ENCODE measurements around the gene C17orf100. TPM values are rescaled to one million over a fixed set of nuclear protein-coding genes. Genes with fewer than 3 reads are reported as not detected.

The C17orf100 gene
- polyA plus RNA-seq, 1 donor (not counting 4 experiments of a cell fraction or from before 2014, with no cell fraction given) = 0.49 TPM

GRCh38 chr17:6683730-6684459, 32.3 kb downstream of the C17orf100 start:
- TF ChIP-seq, protein P1, sequence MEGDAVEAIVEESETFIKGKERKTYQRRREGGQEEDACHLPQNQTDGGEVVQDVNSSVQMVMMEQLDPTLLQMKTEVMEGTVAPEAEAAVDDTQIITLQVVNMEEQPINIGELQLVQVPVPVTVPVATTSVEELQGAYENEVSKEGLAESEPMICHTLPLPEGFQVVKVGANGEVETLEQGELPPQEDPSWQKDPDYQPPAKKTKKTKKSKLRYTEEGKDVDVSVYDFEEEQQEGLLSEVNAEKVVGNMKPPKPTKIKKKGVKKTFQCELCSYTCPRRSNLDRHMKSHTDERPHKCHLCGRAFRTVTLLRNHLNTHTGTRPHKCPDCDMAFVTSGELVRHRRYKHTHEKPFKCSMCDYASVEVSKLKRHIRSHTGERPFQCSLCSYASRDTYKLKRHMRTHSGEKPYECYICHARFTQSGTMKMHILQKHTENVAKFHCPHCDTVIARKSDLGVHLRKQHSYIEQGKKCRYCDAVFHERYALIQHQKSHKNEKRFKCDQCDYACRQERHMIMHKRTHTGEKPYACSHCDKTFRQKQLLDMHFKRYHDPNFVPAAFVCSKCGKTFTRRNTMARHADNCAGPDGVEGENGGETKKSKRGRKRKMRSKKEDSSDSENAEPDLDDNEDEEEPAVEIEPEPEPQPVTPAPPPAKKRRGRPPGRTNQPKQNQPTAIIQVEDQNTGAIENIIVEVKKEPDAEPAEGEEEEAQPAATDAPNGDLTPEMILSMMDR (optimal IDR thresholded peaks at IDR 0.05 in 1 of 3, IDR thresholded peaks at IDR 0.05 in 1 of 3, conservative IDR thresholded peaks at IDR 0.05 in 1 of 3; ENCODE audit: extremely low read depth in 1 of 3, insufficient read depth in 2 of 3, low read length in 3 of 3) = no peak
- no peak for TF ChIP-seq EZH2 (IDR thresholded peaks at IDR 0.05; ENCODE audit: low read length)
- H4K20me1 ChIP-seq (ENCODE audit: control insufficient read depth, extremely low read depth, insufficient read depth, low read length) = no peaks in the 10 kb centered on the region

DNA sequence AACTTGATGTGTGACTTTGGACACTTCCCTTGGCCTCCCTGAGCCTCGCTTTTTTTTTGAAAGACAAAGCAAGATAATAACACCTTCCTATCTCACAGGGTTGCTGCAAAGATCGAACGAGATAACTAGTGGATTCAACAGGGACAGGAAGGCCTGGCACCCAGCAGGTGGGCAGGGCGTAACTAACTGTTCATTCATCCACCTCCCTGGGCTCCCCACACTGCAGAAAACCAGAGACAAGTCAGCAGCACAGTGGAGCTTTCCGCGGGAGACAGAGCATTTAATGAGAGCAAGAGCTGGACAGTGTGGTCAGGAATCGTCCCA, 32.9 kb downstream of the C17orf100 start:
- Histone ChIP-seq H3K27ac (ENCODE audit: control insufficient read depth, insufficient read depth, low read length) (no peak overlapping the region), H3K36me3 (ENCODE audit: control insufficient read depth in 2 of 2, extremely low read depth in 1 of 2, insufficient read depth in 2 of 2, low read length in 2 of 2) (no peaks in the 10 kb centered on the region), H3K9me1 (ENCODE audit: control insufficient read depth, extremely low read depth, insufficient read depth, low read length) (no peaks in the 10 kb centered on the region), H3K4me1 (ENCODE audit: control insufficient read depth, extremely low read depth, insufficient read depth, low read length) (peaks cover 11% of the 10 kb centered on the region), H4K20me1 (ENCODE audit: control insufficient read depth, extremely low read depth, insufficient read depth, low read length) (no peaks in the 10 kb centered on the region), H2AFZ (ENCODE audit: control insufficient read depth, low read length) (no peak overlapping the region), H3K27me3 (ENCODE audit: control insufficient read depth, extremely low read depth, insufficient read depth, low read length) (no peaks in the 10 kb centered on the region), H3K9ac (ENCODE audit: control insufficient read depth, extremely low read depth, insufficient read depth, low read length) (no peak overlapping the region), H3K4me3 (ENCODE audit: control insufficient read depth in 2 of 3, extremely low read depth in 1 of 3, insufficient read depth in 2 of 3, low read depth in 1 of 3, low read length in 3 of 3) (no peak overlapping the region), H3K9me3 (ENCODE audit: control insufficient read depth, low read depth, low read length) (no peaks in the 10 kb centered on the region), H3K79me2 (ENCODE audit: control insufficient read depth, insufficient read depth, low read length) (no peaks in the 10 kb centered on the region), H3K4me2 (ENCODE audit: control insufficient read depth, extremely low read depth, insufficient read depth, low read depth, low read length) (no peak overlapping the region)
- DNase-seq (ENCODE audit: low read depth, low spot score) (no peak), FAIRE-seq (no peak)
- dilution Hi-C loops (cut with MboI; ENCODE audit: extremely low pct_ligation_motif_present, low sequenced_read_pairs) = no loop called here
- TF ChIP-seq, protein P1 (optimal IDR thresholded peaks at IDR 0.05 in 1 of 3, IDR thresholded peaks at IDR 0.05 in 1 of 3, conservative IDR thresholded peaks at IDR 0.05 in 1 of 3; ENCODE audit: extremely low read depth in 1 of 3, insufficient read depth in 2 of 3, low read length in 3 of 3) = no peak
- no peak for TF ChIP-seq EZH2 (IDR thresholded peaks at IDR 0.05; ENCODE audit: low read length)

More at GRCh38 chr17:6683730-6684459, 32.3 kb downstream of the C17orf100 start:
- Histone ChIP-seq H3K9me3 (ENCODE audit: control insufficient read depth, low read depth, low read length) (no peaks in the 10 kb centered on the region), H2AFZ (ENCODE audit: control insufficient read depth, low read length) (no peak overlapping the region), H3K9ac (ENCODE audit: control insufficient read depth, extremely low read depth, insufficient read depth, low read length) (no peak overlapping the region), H3K27me3 (ENCODE audit: control insufficient read depth, extremely low read depth, insufficient read depth, low read length) (no peaks in the 10 kb centered on the region), H3K79me2 (ENCODE audit: control insufficient read depth, insufficient read depth, low read length) (no peaks in the 10 kb centered on the region), H3K4me2 (ENCODE audit: control insufficient read depth, extremely low read depth, insufficient read depth, low read depth, low read length) (no peak overlapping the region), H3K4me1 (ENCODE audit: control insufficient read depth, extremely low read depth, insufficient read depth, low read length) (peaks cover 11% of the 10 kb centered on the region), H3K9me1 (ENCODE audit: control insufficient read depth, extremely low read depth, insufficient read depth, low read length) (no peaks in the 10 kb centered on the region), H3K27ac (ENCODE audit: control insufficient read depth, insufficient read depth, low read length) (no peak overlapping the region), H3K4me3 (ENCODE audit: control insufficient read depth in 2 of 3, extremely low read depth in 1 of 3, insufficient read depth in 2 of 3, low read depth in 1 of 3, low read length in 3 of 3) (no peak overlapping the region), H3K36me3 (ENCODE audit: control insufficient read depth in 2 of 2, extremely low read depth in 1 of 2, insufficient read depth in 2 of 2, low read length in 2 of 2) (no peaks in the 10 kb centered on the region)
- dilution Hi-C loops (cut with MboI; ENCODE audit: extremely low pct_ligation_motif_present, low sequenced_read_pairs) = no loop called here
- FAIRE-seq = no peak
- no peak for DNase-seq (ENCODE audit: low read depth, low spot score)

All from keratinocyte (primary cell).